HG02870 (cell line): ENCODE measurements around the gene GRIN1.
"Not testable (repeated sequence)": the region's sequence is repeated elsewhere in the genome, so short reads cannot be mapped to it uniquely, and the experiment has no call there.

Source experiments
- ATAC-seq: cut with Tn5 transposase; IDR thresholded peaks from one replicate; pipeline ENCODE4 v1.9.1; 2021; ENCODE audit warnings: mild to moderate bottlenecking, moderate library complexity; ENCODE audit not compliant: unreplicated experiment

Gene GRIN1

DNA sequence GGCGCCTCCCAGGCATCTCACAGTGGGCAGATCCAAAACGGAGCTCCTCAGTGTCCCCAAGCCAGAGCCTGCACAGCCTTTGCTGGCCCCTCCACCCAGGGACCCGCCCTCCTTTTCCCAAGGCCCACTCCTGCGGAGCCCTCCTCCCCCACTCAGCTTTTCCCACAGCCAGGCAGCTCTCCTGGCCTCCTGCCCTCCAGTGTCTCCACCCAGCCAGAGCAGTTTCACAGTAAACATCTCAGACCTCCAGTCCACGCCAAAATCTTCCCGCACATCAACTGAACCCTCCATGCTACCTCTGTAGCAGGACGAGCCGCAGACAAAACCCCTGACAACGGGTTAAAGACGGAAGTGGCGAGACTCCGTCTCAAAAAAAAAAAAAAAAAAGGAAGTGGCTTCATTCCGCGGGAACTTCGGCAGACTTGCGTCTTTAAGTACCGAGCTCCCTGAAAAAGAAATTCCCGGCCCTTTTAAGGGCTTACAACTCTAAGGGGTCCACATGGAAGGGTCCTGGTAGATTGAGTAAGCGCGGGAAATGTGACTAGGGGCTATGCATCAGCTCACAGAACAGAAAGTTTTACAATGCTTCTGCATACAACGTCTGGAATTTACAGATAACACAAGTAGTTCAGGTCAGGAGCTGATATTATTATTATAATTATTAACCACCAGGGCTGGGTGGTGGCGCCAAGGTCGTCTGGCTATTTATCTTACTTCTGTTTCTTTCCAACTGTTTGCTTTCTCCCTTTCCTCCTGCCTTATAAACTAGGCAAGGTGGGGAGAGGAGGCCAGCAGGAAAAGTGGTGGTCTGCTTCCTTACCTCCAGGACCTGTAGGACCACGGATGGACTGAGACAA is 11.4 kb upstream of the GRIN1 start:
- no peak for ATAC-seq

DNA sequence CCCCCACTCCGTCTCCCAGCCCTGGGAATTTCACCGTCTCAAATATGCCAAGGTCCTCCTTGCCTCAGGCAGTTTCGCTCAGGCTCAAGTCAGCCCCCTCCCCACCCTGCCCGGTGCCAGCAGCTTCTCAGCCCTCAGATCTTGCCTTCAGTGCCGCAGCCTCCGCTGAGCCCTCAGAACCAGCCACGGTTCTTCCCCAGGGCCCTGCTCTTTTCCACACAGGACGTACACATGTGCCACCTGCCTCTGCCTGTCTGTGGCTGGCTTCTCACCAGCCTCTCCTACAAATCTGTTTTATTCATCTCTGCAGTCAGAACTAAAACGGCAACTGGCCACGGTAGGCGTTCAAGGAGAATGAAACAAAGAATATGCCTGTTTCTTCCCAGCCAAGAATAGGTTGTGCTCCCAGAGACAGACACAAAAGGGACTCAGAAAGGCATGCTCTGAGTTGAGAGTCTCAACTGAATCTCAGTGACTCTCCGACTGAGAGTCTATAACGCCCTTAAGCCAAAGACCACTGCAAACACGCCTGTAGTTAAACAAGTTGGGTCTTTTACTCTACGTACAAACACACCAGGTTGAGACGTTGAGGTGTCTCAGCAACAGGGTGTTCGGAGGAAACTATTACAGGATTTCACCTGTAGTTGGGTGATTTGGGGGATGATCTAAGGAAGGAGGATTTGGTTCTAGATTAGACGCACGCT is 10.6 kb upstream of the GRIN1 start:
- ATAC-seq = no peak

DNA sequence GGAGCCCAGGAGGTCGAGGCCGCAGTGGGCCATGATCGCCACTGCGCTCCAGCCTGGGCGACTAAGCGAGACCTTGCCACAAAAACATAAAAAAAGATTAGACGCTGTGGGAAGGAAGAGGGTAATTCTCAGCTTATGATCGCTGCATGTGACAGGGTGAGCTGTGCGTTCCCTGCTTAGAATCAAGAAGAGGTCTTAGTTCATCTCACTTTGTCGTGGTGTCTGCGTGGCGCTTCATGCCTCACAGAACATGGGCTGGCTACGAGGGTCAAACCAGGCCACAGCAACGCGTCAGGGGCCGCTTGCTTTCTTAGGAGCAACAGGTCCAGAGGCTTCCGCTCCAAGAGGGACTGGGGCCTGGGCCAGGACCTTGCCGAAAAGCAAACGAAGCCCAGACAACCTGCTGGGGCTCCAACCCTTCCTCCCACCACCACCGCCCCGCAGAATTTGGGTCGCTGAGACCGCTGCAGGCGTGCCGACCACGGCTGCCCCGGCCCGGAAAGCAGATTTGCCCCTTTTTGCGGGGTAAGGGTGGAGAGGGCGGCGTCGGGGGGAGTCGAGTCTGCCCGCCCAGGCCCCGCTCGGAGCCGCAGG is 10.0 kb upstream of the GRIN1 start:
- ATAC-seq = peak; percentile 15

DNA sequence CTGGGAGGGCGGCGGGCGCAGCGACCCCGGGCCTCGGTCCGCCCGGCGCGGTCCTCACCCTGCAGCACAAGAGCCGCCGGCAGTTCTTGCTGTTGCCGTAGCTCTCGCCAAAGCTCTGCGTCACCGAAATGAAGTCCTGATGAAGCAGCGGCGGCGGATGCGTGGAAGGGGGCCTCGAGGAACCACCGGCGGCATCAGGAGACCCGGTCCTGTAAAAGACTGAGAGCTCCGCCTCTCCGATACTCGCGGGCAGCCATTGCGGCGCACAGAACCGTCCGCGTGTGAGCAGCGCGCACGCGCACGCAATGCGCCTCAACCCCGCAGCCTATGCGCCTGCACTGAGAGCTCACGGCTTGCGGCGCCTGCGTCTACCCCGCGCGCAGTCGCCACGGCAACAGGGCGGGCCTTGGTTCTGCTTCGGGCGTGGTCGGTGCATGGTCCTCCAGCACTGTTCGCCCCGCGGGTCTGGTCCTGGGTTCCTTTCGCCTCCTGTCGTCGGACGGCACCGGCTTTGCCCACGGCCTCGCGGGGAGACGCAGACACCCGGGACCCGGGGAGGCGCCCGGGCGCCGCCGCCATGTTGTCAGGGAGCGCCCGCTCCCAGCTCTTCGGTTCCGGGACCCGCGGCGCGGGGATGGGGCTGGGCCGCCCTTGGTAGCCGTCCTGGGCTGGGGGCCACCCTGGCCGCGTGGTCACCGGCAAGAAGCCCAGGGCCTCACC is 9.3 kb upstream of the GRIN1 start:
- ATAC-seq = peak; percentile 74

DNA sequence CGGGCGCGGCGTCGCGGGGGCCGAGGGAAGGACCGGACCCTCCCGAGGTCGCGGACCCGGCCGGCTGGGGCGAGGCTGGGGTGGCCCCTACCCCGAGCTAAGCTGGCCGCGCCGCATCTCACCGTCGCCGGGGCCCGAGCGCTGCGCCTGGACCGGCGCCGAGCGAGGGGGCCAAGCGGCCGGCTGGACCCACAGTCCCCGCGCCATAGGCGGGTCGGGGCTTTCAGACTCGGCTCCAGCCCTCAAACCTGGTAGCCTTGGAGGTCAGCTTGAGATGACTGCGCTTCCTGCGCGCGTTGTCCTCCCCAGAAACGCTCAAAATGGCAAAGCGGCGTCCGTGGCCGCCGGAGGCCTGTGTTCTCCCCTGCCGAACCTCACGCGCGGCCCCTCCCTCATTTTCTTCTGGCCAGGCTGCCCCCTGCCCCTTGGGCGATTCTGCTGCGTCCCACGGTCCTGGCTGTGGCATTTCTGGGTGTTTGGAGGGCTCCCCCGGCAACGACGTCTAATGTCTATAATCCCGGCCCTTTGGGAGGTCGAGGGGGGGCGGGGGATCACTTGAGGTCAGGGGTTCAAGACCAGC is 8.7 kb upstream of the GRIN1 start:
- ATAC-seq = peak; percentile 3

DNA sequence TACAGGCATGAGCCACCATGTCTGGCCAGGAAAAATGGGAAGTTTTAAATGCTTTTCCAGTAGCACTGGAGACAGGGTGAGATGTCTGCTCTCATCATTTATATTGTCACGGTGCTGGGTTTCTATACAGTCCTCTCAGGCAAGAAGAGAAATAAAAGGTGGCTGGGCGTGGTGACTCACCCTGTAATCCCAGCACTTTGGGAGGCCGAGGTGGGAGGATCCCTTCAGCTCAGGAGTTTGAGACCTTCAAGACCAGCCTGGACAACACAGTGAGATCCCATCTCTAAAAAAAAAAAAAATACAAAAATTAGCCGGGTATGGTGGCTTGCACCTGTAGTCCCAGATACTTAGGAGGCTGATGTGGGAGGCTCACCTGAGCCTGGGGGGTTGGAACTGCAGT is 4.8 kb upstream of the GRIN1 start:
- ATAC-seq = no peak

DNA sequence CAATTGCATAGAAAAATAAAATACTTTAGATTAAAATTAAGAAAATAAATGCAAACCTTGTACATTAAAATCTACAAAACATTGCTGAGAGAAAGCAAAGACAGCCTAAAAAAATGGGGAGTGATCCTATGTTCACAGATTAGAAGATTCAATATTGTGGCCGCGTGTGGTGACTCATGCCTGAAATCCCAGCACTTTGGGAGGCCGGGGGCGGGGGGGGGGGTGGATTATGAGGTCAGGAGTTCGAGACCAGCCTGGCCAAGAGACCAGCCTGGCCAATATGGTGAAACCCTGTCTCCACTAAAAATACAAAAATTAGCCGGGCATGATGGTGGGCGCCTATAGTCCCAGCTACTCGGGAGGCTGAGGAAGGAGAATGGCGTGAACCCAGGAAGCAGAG is 3.8 kb upstream of the GRIN1 start:
- ATAC-seq = not testable (repeated sequence)

DNA sequence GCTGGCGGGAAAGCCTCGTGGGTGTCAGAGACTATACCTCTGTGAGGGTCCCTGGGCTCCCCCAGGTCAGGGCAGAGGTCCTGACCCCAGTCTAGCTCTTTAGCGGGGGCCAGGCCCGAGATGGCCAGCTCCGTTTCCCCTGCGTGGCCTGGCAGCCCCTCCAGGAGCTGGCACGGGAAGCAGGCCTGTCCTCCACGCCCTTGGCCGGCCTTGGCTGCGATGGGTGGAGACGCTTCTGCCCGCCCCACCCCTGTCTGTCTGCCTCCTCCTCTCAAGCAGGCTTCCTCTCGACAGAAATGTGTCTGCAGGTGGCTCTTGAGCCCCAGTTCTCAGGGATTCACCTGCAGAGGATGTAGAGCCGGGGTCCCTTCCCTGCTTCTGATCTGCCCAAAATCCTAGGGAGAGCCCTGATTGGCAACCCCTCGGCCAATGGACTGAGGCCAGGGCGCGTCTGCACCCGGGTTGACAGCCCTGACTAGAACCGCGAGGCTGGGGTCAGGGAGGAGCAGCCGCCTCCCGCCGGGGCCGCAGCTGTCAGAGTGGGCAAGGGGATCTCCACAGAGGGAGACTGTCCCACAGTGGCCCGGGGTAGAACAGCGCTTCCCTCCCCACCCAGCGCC is 2.6 kb upstream of the GRIN1 start:
- ATAC-seq = no peak

DNA sequence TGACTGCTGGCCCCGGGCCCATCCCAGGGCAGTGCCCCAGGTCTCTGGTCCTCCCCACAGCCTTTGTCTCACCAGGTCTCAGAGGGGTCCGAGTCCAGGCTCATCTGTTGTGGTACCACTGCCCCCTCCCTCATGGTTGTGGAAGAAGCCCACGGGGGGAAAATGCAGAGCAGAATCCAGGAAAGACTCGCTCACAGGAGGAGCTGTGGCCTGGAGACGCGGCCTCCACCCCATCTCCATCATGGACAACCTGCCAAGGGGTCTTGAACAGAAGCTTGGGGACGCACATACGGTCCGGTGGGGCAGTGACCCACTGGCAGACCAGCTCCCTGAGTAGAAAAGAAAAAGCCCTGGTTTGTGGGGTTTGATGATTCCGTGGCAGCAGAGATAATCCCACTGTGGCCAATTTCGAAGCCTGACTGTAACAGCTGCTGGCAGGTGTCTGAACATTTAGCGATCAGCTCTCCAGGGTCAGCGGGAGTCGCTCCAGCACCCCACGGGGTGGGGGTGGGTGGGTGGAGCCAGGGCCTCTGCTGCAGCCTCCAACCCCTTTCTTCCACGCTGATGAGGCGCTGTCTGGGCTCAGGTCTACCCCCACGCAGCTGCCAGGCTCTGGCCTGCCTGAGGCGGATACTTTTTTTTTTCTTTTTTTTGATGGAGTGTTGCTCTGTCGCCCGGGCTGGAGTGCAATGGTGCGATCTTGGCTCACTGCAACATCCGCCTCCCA is 1.9 kb upstream of the GRIN1 start:
- ATAC-seq = no peak

DNA sequence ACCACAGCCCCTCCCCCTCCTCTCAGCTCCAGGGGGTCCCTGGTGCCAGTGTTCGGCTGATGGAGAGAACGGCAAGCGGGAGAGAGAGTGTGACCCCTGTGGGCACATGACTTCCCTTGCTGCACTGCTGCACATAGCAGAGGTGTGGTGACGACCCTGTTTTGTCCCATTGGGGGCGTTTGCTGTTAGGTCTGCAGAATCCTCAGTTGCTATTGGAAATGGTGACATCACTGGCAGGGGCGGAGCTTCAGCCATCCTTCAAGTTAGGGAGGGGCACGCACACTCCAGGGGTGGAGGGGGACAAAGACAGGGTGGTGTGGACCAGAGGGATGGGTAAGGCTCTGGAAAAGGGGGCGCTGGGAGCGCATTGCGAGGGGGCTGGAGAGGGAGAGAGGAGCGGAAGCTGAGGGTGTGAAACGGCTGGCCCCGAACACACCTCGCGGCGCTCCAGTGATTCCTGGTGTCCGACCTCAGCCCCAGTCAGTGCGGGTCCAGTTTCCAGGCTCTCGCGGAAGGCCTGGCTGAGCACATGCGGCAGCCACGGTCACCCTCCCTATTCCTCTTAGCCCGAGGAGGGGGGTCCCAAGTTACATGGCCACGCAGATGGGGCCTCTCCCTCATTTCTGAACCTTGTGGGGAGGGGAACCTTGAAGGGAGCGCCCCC is 764 bp upstream of the GRIN1 start:
- ATAC-seq = no peak

DNA sequence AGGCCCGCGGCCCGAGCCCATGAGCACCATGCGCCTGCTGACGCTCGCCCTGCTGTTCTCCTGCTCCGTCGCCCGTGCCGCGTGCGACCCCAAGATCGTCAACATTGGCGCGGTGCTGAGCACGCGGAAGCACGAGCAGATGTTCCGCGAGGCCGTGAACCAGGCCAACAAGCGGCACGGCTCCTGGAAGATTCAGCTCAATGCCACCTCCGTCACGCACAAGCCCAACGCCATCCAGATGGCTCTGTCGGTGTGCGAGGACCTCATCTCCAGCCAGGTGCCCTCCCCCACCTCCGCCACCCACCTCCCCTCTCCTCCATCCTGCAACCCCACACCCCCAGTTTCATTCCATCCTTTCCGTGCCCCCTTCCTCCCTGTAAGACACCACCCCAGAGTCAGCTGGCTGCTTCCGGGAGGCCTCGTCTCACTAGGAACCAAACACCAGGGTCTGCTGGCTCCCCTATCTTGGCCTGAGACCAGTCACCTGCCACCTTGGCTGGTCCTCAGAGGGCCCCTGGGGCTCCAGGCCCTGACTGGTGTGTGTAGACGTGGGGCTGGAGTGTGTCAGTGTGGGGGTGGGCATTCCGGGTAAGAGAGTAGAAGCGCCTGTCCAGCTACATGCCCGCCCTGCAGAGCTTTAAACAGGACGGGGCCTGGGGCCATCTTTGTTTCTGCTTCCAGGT is 655 bp downstream of the GRIN1 start:
- ATAC-seq = no peak

DNA sequence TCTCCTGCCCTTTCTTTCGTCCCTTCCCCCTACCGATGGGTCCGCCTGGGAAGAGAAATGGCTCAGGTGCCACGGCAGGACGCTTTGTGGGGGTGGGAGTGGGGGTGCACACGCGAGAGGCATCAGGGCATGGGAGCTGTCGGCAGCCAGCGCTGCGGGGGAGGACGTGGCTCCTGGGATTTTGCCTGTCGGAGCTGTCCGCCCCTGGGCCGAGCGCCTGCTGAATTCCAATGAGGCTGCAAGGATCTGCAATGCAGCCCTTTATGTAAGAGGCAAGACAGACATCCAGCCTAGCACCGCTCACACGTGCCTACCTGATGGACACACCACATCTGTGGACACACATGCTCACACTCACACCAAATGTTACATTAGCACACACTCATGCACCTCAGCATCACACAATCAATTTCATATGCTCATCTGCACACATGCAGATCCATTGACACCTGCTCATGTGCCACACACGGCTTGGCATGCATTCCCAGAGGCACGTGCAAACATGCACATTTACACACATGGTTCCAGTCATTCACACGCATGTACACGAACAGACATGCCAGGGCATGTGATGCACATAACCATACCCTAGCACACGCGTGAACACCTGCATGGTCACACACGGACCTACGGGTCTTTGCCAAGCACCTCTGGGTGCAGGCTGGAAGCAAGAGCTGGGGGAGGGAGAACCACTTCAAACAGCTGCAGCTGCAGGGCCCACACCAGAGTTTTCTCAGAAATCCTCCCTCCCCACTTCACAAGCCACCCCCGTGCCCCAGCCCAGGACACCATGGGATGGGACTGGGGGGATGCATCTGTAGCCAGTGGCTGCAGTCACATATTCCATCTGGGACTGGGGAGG is 1.4 kb downstream of the GRIN1 start:
- ATAC-seq = no peak

DNA sequence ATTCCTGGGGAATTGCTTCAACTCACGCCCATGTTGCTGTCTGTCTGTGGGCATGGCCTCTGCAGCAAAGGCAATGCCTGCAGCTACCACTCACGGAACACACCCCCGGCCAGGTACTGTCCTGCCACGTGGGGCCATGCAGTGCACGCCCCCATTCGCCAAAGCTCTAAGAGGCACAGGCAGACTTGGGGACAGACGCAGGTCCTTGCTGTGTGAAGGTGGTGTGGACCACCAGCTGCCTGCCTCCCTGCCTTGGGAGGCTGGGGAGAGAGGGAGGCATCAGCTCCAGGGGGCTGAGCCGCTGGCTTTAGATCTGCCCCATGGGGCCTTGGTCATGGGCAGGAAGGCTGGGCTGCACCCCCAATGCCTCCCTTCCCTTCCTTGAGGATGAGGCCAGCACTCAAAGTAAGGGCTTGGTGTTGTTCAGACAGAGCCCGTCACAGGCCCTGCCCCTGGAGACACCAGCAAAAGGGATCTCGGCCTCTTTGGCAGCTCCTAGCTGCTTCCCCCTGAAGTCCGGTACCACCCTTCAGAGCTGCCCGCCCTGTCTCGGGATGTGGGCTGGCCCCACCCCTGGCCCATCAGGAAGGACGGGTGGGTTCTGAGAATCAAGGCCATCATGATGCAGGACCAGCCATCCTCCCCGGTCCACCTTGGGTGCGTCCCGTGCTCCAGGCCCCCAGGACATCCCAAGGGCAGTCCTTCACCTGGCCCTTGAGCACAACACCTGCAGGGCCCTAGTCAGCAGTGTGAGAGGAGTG is 2.3 kb downstream of the GRIN1 start:
- no peak for ATAC-seq

DNA sequence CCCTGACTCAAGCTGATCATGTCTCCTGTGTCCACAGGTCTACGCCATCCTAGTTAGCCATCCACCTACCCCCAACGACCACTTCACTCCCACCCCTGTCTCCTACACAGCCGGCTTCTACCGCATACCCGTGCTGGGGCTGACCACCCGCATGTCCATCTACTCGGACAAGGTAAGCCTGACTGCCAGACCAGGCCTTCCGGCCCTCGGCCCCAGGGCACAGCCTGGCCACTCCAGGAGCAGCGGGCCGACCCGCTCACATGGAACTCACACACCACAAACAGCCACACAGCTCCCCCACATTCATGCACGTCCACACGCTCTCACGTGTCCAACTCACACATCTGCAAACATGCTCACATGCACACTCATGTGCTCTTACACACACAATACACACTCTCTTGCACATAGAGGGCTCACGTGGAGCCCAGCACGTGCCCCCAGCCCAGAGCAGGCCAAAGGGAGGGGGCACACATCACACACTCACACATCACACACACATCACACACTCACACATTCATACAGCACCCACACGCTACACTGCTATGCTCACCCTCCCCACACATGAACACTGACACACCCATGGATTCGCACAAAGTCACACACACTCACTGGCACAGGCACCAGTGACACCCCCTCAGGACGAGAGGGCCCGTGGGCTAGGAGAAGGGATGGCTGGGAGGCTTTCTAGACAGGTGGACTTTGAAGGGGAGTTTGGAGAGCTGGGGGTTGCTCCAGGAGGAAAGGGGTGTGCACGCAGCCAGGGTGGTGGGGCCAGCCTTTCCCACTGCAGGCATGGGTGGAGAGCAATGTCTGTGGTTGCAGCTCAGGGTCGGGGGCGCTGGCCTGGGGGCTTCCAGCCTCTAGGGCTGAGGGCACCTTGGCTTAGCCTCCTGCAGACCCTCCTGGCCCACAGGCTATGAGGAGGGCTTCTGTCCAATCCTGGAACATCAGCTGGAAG is 3.3 kb downstream of the GRIN1 start:
- no peak for ATAC-seq

DNA sequence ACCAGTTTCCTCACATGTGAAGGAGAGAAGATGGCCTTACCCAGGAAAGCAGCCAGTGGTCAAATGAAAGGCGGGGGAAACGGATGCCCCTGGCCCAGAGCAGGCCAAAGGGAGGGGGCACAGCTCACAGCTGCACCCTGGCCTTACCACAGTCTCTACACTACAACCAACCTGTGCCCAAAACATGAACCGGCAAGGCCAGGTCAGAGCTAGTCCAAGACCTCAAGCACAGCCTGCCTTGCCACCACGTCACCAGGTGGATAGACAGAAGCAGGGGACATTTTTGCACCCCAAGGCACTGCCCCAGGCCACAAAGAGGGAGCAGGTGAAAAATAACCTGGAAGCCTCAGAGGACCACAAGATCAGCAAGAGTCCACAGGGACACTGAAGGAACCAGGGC is 4.5 kb downstream of the GRIN1 start:
- no peak for ATAC-seq
